Naive thymus-derived CD4-positive, alpha-beta T cell (primary cell): ENCODE results near the gene TTC14. TPM values are rescaled to one million over a fixed set of nuclear protein-coding genes. Genes with fewer than 3 reads are reported as not detected.

ENCODE experiments used
- ATAC-seq: fragments of 150-1000 bp; cut with Tn5 transposase; 2 replicates; pipeline ENCODE4 v1.10.0; 2021; ENCODE audit warnings: mild to moderate bottlenecking, moderate library complexity
- CTCF ChIA-PET: fragments of 350-600 bp; sonication (Branson Sonifier 250); formaldehyde crosslinking; loops from one replicate; lab custom pipeline; 2021; ENCODE audit warnings: antibody characterized with exemption; lab: Charles Lee
- POLR2A ChIA-PET: fragments of 350-600 bp; sonication (Branson Sonifier 250); formaldehyde crosslinking; loops from one replicate; lab custom pipeline; 2021; ENCODE audit warnings: antibody characterized with exemption, inconsistent platforms; lab: Charles Lee
- DNase-seq, 9 donors: peaks; one replicate each; pipeline versions ENCODE4 v3.0.0 to v3.0.0-alpha.2; 2020 to 2022; ENCODE audit warnings: mixed read lengths in 1 of 9
- H3K27ac ChIP-seq: one replicate; pipeline ENCODE4 v1.7.0; 2013; ENCODE audit warnings: mild to moderate bottlenecking, low read depth, low read length, moderate library complexity
- H3K27me3 ChIP-seq, 2 donors: one replicate each; pipeline ENCODE4 v1.7.0; 2013; ENCODE audit warnings: low read length in 2 of 2, mild to moderate bottlenecking in 2 of 2, moderate library complexity in 2 of 2; ENCODE audit not compliant: control insufficient read depth in 2 of 2, insufficient read depth in 2 of 2
- H3K36me3 ChIP-seq, 3 experiments: 1 replicate in 2 of 3; 2 replicates in 1 of 3; pipeline ENCODE4 v1.7.0; 2013; ENCODE audit warnings: low read length in 3 of 3, mild to moderate bottlenecking in 3 of 3, moderate library complexity in 1 of 3; ENCODE audit not compliant: insufficient read depth in 3 of 3, control insufficient read depth in 2 of 3
- H3K4me1 ChIP-seq, 2 donors: one replicate each; pipeline ENCODE4 v1.7.0; 2013; ENCODE audit warnings: low read length in 2 of 2, mild to moderate bottlenecking in 2 of 2, moderate library complexity in 1 of 2; ENCODE audit not compliant: control insufficient read depth in 2 of 2, insufficient read depth in 2 of 2
- H3K4me3 ChIP-seq: 2 replicates; pipeline ENCODE4 v1.7.0; 2013; ENCODE audit warnings: mild to moderate bottlenecking, low read length
- H3K9me3 ChIP-seq, 3 experiments: 1 replicate in 2 of 3; 2 replicates in 1 of 3; pipeline ENCODE4 v1.7.0; 2013; ENCODE audit warnings: low read length in 3 of 3; ENCODE audit not compliant: control insufficient read depth in 2 of 3
- H3K27ac Mint-ChIP-seq, 9 donors: one replicate each; pipeline ENCODE4 v1.8.0; 2020 to 2022; ENCODE audit warnings: mixed read lengths in 9 of 9, mild to moderate bottlenecking in 8 of 9, moderate library complexity in 5 of 9, inconsistent platforms in 2 of 9
- H3K27me3 Mint-ChIP-seq, 5 donors: one replicate each; pipeline ENCODE4 v1.8.0; 2021 to 2022; ENCODE audit warnings: mixed read lengths in 5 of 5, mild to moderate bottlenecking in 1 of 5
- H3K36me3 Mint-ChIP-seq, 5 donors: one replicate each; pipeline ENCODE4 v1.8.0; 2020 to 2022; ENCODE audit warnings: mixed read lengths in 5 of 5, mild to moderate bottlenecking in 3 of 5, inconsistent platforms in 1 of 5
- H3K4me1 Mint-ChIP-seq, 7 donors: one replicate each; pipeline ENCODE4 v1.8.0; 2020 to 2022; ENCODE audit warnings: mixed read lengths in 7 of 7, mild to moderate bottlenecking in 3 of 7, inconsistent platforms in 1 of 7
- H3K4me3 Mint-ChIP-seq, 10 donors: one replicate each; pipeline ENCODE4 v1.8.0; 2020 to 2022; ENCODE audit warnings: mild to moderate bottlenecking in 10 of 10, mixed read lengths in 10 of 10, moderate library complexity in 6 of 10, inconsistent platforms in 2 of 10
- H3K9me3 Mint-ChIP-seq, 11 donors: one replicate each; pipeline ENCODE4 v1.8.0; 2020 to 2022; ENCODE audit warnings: mixed read lengths in 11 of 11, mild to moderate bottlenecking in 4 of 11, inconsistent platforms in 1 of 11, moderate library complexity in 1 of 11
- intact Hi-C, 2 donors: fragments of 100-400 bp; cut with micrococcal nuclease; formaldehyde crosslinking; loops; one replicate each; pipeline ENCODE4 v1.15.1; 2023
- polyA plus RNA-seq, 2 donors: library from polyadenylated mRNA; unstranded; fragments of 300-500 nt; fragmentation: Illumina TruSeq; gene quantifications; one replicate each; pipeline ENCODE4 v1.2.3, GENCODE V29; 2021
- total RNA-seq, 6 experiments: library from RNA in 5 of 6; stranded (reverse) in 5 of 6; gene quantifications; 1 replicate in 5 of 6; 2 replicates in 1 of 6; pipeline ENCODE4 v1.2.3 and lab custom pipeline; 2021 to 2026

Gene TTC14
- total RNA-seq (100 to 1,000 TPM in 3 of 5 experiments, 10 to 100 TPM in 2; 76.5 to 201 (median 103) TPM), polyA plus RNA-seq (10 to 100 TPM; 18.7 to 31.9 TPM), total RNA-seq (lab: John Stamatoyannopoulos, UW) (137 reads per million, percentile 89 among the genes with 10 or more reads in this experiment)

GRCh38 chr3:180601688-180602666 lies at the start of gene TTC14:
Gene TTC14 (plus strand): TSS chr3:180602163. CDS start chr3:180602262, 99 bp downstream.
- peak within 1 kb of the TSS; percentile 92 to 99 (median 97) for H3K27ac Mint-ChIP-seq
- H3K36me3 Mint-ChIP-seq: peaks cover 4 to 35% (median 23%) of the 10 kb centered on the region in 5 donors
- POLR2A ChIA-PET: interaction anchor here (0.6 to 2.5 kb wide), 12 partner anchors 10 to 1255 kb away, joined by 3 to 27 read pairs (median 4); partner anchors contain the start of genes CCDC39, DNAJC19, FXR1 and MFN1
- Histone ChIP-seq H3K27me3 (no peaks in the 10 kb centered on the region), H3K27ac (peak within 1 kb of the TSS; percentile 88), H3K4me3 (peak within 1 kb of the TSS; percentile 92), H3K9me3 (no peaks in the 10 kb centered on the region), H3K4me1 (peaks cover 12% of the 10 kb centered on the region in 2 donors), H3K36me3 (peaks cover 9 to 30% (median 19%) of the 10 kb centered on the region in 3 experiments)
- peaks cover 0 to 7% (median 4%) of the 10 kb centered on the region in 11 donors for H3K9me3 Mint-ChIP-seq
- ATAC-seq (peak; percentile 94), DNase-seq (peak; percentile 80 to 94 (median 92))
- intact Hi-C loops: loop anchor here (1.0 to 10.0 kb wide), 17 partner anchors 15 to 1587 kb away; partner anchors contain the start of genes CCDC39 (in 2 of the 2), FXR1 (in 2 of the 2), MFN1 (in 2 of the 2) and DNAJC19 (in 1 of the 2)
- H3K4me1 Mint-ChIP-seq: peaks cover 14 to 47% (median 39%) of the 10 kb centered on the region in 7 donors
- peaks cover 4 to 23% (median 18%) of the 10 kb centered on the region in 5 donors for H3K27me3 Mint-ChIP-seq
- CTCF ChIA-PET: interaction anchor here (1.4 kb wide), 1 partner anchor 77 kb away, joined by 5 read pairs; the partner anchor contains the start of gene CCDC39
- H3K4me3 Mint-ChIP-seq: peak within 1 kb of the TSS; percentile 88 to 98 (median 96)

GRCh38 chr3:180563406-180563805 lies 38.6 kb upstream of the TTC14 start:
- Mint-ChIP-seq H3K4me3 (no peak overlapping the region), H3K36me3 (peaks cover 0 to 7% (median 0%) of the 10 kb centered on the region in 5 donors), H3K9me3 (peaks cover 0 to 20% (median 11%) of the 10 kb centered on the region in 11 donors), H3K27me3 (peaks cover 1 to 20% (median 9%) of the 10 kb centered on the region in 5 donors), H3K27ac (no peak overlapping the region), H3K4me1 (no peaks in the 10 kb centered on the region)
- POLR2A ChIA-PET: no interaction called here
- intact Hi-C loops: no loop called here
- no peak overlapping the region for H3K27ac ChIP-seq
- H3K4me1 ChIP-seq: no peaks in the 10 kb centered on the region
- ATAC-seq (no peak), DNase-seq (no peak)
- no peaks in the 10 kb centered on the region for H3K36me3 ChIP-seq
- H3K27me3 ChIP-seq: no peaks in the 10 kb centered on the region
- H3K4me3 ChIP-seq: no peak overlapping the region
- CTCF ChIA-PET: no interaction called here
- H3K9me3 ChIP-seq: no peaks in the 10 kb centered on the region

- H3K36me3 Mint-ChIP-seq: peaks cover 0 to 1% (median 0%) of the 10 kb centered on the region in 5 donors
- ChIA-PET CTCF (no interaction called here), POLR2A (no interaction called here)
- no peak for DNase-seq
- H3K4me3 ChIP-seq: no peak overlapping the region
- H3K4me1 Mint-ChIP-seq: no peaks in the 10 kb centered on the region
- no peak overlapping the region for H3K27ac ChIP-seq
- H3K9me3 ChIP-seq: no peaks in the 10 kb centered on the region
- no peak for ATAC-seq
- no peak overlapping the region for H3K27ac Mint-ChIP-seq
- H3K4me1 ChIP-seq: no peaks in the 10 kb centered on the region
- no peak overlapping the region for H3K4me3 Mint-ChIP-seq
- H3K9me3 Mint-ChIP-seq: peaks cover 0 to 8% (median 4%) of the 10 kb centered on the region in 11 donors
- no peaks in the 10 kb centered on the region for H3K27me3 ChIP-seq
- H3K27me3 Mint-ChIP-seq: peaks cover 2 to 30% (median 13%) of the 10 kb centered on the region in 5 donors
- H3K36me3 ChIP-seq: no peaks in the 10 kb centered on the region
- intact Hi-C loops: no loop called here
These were observed 37.3 kb upstream of the TTC14 start for GRCh38 chr3:180564676-180565075.

GRCh38 chr3:180570238-180570637 lies 31.7 kb upstream of the TTC14 start:
- DNase-seq: no peak
- no peak overlapping the region for H3K4me3 Mint-ChIP-seq
- intact Hi-C loops: no loop called here
- Histone ChIP-seq H3K27me3 (no peaks in the 10 kb centered on the region), H3K27ac (no peak overlapping the region), H3K4me3 (no peak overlapping the region), H3K4me1 (no peaks in the 10 kb centered on the region), H3K36me3 (no peaks in the 10 kb centered on the region), H3K9me3 (no peaks in the 10 kb centered on the region)
- H3K27me3 Mint-ChIP-seq: peaks cover 4 to 31% (median 13%) of the 10 kb centered on the region in 5 donors
- peaks cover 0 to 2% (median 0%) of the 10 kb centered on the region in 11 donors for H3K9me3 Mint-ChIP-seq
- H3K36me3 Mint-ChIP-seq: no peaks in the 10 kb centered on the region
- POLR2A ChIA-PET: no interaction called here
- no peaks in the 10 kb centered on the region for H3K4me1 Mint-ChIP-seq
- CTCF ChIA-PET: no interaction called here
- no peak overlapping the region for H3K27ac Mint-ChIP-seq
- ATAC-seq: no peak

GRCh38 chr3:180571831-180572598 lies 29.9 kb upstream of the TTC14 start:
- Histone ChIP-seq H3K4me1 (no peaks in the 10 kb centered on the region), H3K27ac (no peak overlapping the region), H3K36me3 (no peaks in the 10 kb centered on the region), H3K27me3 (no peaks in the 10 kb centered on the region), H3K9me3 (no peaks in the 10 kb centered on the region), H3K4me3 (no peak overlapping the region)
- peaks cover 4 to 28% (median 17%) of the 10 kb centered on the region in 5 donors for H3K27me3 Mint-ChIP-seq
- DNase-seq: no peak
- intact Hi-C loops: no loop called here
- H3K27ac Mint-ChIP-seq: no peak overlapping the region
- peaks cover 0 to 2% (median 0%) of the 10 kb centered on the region in 11 donors for H3K9me3 Mint-ChIP-seq
- ChIA-PET POLR2A (no interaction called here), CTCF (no interaction called here)
- H3K4me1 Mint-ChIP-seq: peaks cover 0 to 3% (median 0%) of the 10 kb centered on the region in 7 donors
- no peak for ATAC-seq
- H3K4me3 Mint-ChIP-seq: no peak overlapping the region
- H3K36me3 Mint-ChIP-seq: no peaks in the 10 kb centered on the region

GRCh38 chr3:180575571-180575970 lies 26.4 kb upstream of the TTC14 start:
- intact Hi-C loops: no loop called here
- H3K9me3 Mint-ChIP-seq: peaks cover 0 to 2% (median 0%) of the 10 kb centered on the region in 11 donors
- H3K4me1 Mint-ChIP-seq: peaks cover 0 to 3% (median 0%) of the 10 kb centered on the region in 7 donors
- no peaks in the 10 kb centered on the region for H3K27me3 ChIP-seq
- H3K27ac Mint-ChIP-seq: no peak overlapping the region
- ATAC-seq (no peak), DNase-seq (no peak)
- H3K36me3 Mint-ChIP-seq: no peaks in the 10 kb centered on the region
- POLR2A ChIA-PET: no interaction called here
- H3K4me3 ChIP-seq: no peak overlapping the region
- H3K27ac ChIP-seq: no peak overlapping the region
- H3K27me3 Mint-ChIP-seq: peaks cover 0 to 17% (median 8%) of the 10 kb centered on the region in 5 donors
- no peaks in the 10 kb centered on the region for H3K36me3 ChIP-seq
- CTCF ChIA-PET: no interaction called here
- H3K4me3 Mint-ChIP-seq: no peak overlapping the region
- H3K9me3 ChIP-seq: no peaks in the 10 kb centered on the region
- no peaks in the 10 kb centered on the region for H3K4me1 ChIP-seq
